Measurements from ENCODE around the gene SPTLC1.

- no peak for TF ChIP-seq POLR2A (IDR thresholded peaks at IDR 0.05; ENCODE audit: low read length)
- no peak for TF ChIP-seq GATA1 (IDR thresholded peaks at IDR 0.05; ENCODE audit: low read depth, low read length)
These were observed 84.8 kb downstream of the SPTLC1 start for GRCh38 chr9:92030367-92030766.

Measured in erythroblast (primary cell).